DND-41 (cell line): Measurements from ENCODE around the gene IGSF8.

Experiments used
- EZH2 ChIP-seq: IDR thresholded peaks from 3 replicates; pipeline ENCODE4 v1.6.1; 2012; ENCODE audit warnings: borderline replicate concordance, low read depth, mild to moderate bottlenecking, moderate library complexity, low read length, inconsistent platforms; ENCODE audit not compliant: severe bottlenecking
- TF ChIP-seq, protein P1 (sequence below): IDR thresholded peaks from 2 replicates; pipeline ENCODE4 v1.5.1; 2012; ENCODE audit warnings: borderline replicate concordance, low read length, moderate library complexity, mild to moderate bottlenecking; ENCODE audit not compliant: poor library complexity, severe bottlenecking; ENCODE audit errors: extremely low read depth

- TF ChIP-seq, protein P1, sequence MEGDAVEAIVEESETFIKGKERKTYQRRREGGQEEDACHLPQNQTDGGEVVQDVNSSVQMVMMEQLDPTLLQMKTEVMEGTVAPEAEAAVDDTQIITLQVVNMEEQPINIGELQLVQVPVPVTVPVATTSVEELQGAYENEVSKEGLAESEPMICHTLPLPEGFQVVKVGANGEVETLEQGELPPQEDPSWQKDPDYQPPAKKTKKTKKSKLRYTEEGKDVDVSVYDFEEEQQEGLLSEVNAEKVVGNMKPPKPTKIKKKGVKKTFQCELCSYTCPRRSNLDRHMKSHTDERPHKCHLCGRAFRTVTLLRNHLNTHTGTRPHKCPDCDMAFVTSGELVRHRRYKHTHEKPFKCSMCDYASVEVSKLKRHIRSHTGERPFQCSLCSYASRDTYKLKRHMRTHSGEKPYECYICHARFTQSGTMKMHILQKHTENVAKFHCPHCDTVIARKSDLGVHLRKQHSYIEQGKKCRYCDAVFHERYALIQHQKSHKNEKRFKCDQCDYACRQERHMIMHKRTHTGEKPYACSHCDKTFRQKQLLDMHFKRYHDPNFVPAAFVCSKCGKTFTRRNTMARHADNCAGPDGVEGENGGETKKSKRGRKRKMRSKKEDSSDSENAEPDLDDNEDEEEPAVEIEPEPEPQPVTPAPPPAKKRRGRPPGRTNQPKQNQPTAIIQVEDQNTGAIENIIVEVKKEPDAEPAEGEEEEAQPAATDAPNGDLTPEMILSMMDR, result no peak
- no peak for TF ChIP-seq EZH2
These were observed 35.2 kb downstream of the IGSF8 start for GRCh38 chr1:160063176-160063575.
